Fibroblast of lung (primary cell): ENCODE results near the gene RIN1. TPM values are rescaled to one million over a fixed set of nuclear protein-coding genes. Genes with fewer than 3 reads are reported as not detected.

ENCODE experiments used
- DNase-seq, 2 donors: peaks; one replicate each; pipeline versions ENCODE4 v3.0.0 to v3.0.0-alpha.2; 2010; ENCODE audit warnings: low read depth in 2 of 2
- H2AFZ ChIP-seq: 2 replicates; pipeline ENCODE4 v1.5.1; 2012; ENCODE audit warnings: low read length, control low read depth, inconsistent platforms
- H3K27ac ChIP-seq: 2 replicates; pipeline ENCODE4 v1.5.1; 2011; ENCODE audit warnings: low read length, control low read depth; ENCODE audit not compliant: insufficient read depth
- H3K27me3 ChIP-seq: 2 replicates; pipeline ENCODE4 v1.5.1; 2011; ENCODE audit warnings: mild to moderate bottlenecking, low read length; ENCODE audit not compliant: control insufficient read depth, insufficient read depth
- H3K36me3 ChIP-seq: 2 replicates; pipeline ENCODE4 v1.5.1; 2011; ENCODE audit warnings: low read length; ENCODE audit not compliant: control insufficient read depth, insufficient read depth
- H3K4me1 ChIP-seq: 2 replicates; pipeline ENCODE4 v1.5.1; 2011; ENCODE audit warnings: low read length; ENCODE audit not compliant: control insufficient read depth, insufficient read depth; ENCODE audit errors: extremely low read depth
- H3K4me2 ChIP-seq: 2 replicates; pipeline ENCODE4 v1.5.1; 2011; ENCODE audit warnings: low read length, control low read depth; ENCODE audit not compliant: insufficient read depth; ENCODE audit errors: extremely low read depth
- H3K4me3 ChIP-seq, 4 experiments: fragments of 200-600 bp in 1 of 4; sonication (generic) in 1 of 4; replicated peaks in 1 of 4; 2 replicates each; pipeline ENCODE4 v1.5.1; 2011 to 2016; ENCODE audit warnings: low read length in 4 of 4, low read depth in 3 of 4, mild to moderate bottlenecking in 3 of 4, control low read depth in 2 of 4, inconsistent platforms in 1 of 4, mixed read lengths in 1 of 4; ENCODE audit not compliant: insufficient read depth in 1 of 4; ENCODE audit errors: control extremely low read depth in 1 of 4
- H3K79me2 ChIP-seq: 2 replicates; pipeline ENCODE4 v1.5.1; 2012; ENCODE audit warnings: mild to moderate bottlenecking, low read length, inconsistent platforms; ENCODE audit not compliant: control insufficient read depth, insufficient read depth
- H3K9ac ChIP-seq: 2 replicates; pipeline ENCODE4 v1.5.1; 2011; ENCODE audit warnings: mild to moderate bottlenecking, low read length, control low read depth; ENCODE audit not compliant: insufficient read depth
- H3K9me3 ChIP-seq: 2 replicates; pipeline ENCODE4 v1.5.1; 2012; ENCODE audit warnings: low read depth, low read length; ENCODE audit not compliant: control insufficient read depth, insufficient read depth
- H4K20me1 ChIP-seq: 2 replicates; pipeline ENCODE4 v1.5.1; 2011; ENCODE audit warnings: low read length; ENCODE audit not compliant: control insufficient read depth, insufficient read depth; ENCODE audit errors: extremely low read depth
- EZH2 ChIP-seq: IDR thresholded peaks from 2 replicates; pipeline ENCODE4 v1.5.1; 2012; ENCODE audit warnings: low read length, control low read depth, mild to moderate bottlenecking; ENCODE audit errors: missing control alignments
- polyA plus RNA-seq, 2 donors: library from polyadenylated mRNA; depleted of rRNA in 1 of 2; stranded (reverse) in 1 of 2; unstranded in 1 of 2; fragments of >200 nt; gene quantifications; 2 replicates each; pipeline ENCODE4 v1.2.1, GENCODE V29; 2011 to 2012; ENCODE audit warnings: missing spikeins in 1 of 2
- total RNA-seq: library from RNA; depleted of rRNA; stranded (reverse); fragments of >200 nt; gene quantifications from 2 replicates; pipeline ENCODE4 v1.2.1, GENCODE V29; 2014
- TF ChIP-seq, protein P1 (sequence below), 2 donors: IDR thresholded peaks in 1 of 2; conservative IDR thresholded peaks in 1 of 2; 1 replicate in 1 of 2; 2 replicates in 1 of 2; pipeline ENCODE4 v1.5.1; 2011 to 2012; ENCODE audit warnings: low read length in 2 of 2, control low read depth in 1 of 2, inconsistent platforms in 1 of 2, low read depth in 1 of 2, mild to moderate bottlenecking in 1 of 2

Gene RIN1
- total and polyA plus RNA-seq, 2 donors (not counting 1 experiment from before 2014, with no cell fraction given): 6.3 to 22.1 TPM

DNA sequence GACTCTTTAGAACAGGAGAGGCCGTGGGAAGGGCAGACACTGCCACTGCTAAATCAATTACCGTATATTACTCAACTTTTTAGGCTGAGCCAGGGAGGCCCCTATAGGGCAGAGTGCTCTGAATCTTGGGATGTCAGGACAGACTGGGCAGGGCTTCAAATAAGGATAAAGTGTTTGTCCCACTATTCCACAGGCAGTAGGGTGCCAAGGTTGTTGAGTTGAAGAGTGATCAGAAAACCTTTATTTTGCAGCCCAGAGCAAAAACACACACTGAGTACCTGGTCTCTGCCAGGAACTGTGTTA lies 12.8 kb upstream of the RIN1 start:
- Histone ChIP-seq H2AFZ (no peak overlapping the region), H3K9ac (no peak overlapping the region), H4K20me1 (no peaks in the 10 kb centered on the region), H3K4me1 (peaks cover 16% of the 10 kb centered on the region), H3K27ac (no peak overlapping the region), H3K27me3 (no peaks in the 10 kb centered on the region), H3K36me3 (no peaks in the 10 kb centered on the region), H3K79me2 (peaks cover 8% of the 10 kb centered on the region), H3K4me2 (no peak overlapping the region), H3K9me3 (no peaks in the 10 kb centered on the region), H3K4me3 (no peak overlapping the region)
- TF ChIP-seq EZH2: no peak
- TF ChIP-seq, protein P1, sequence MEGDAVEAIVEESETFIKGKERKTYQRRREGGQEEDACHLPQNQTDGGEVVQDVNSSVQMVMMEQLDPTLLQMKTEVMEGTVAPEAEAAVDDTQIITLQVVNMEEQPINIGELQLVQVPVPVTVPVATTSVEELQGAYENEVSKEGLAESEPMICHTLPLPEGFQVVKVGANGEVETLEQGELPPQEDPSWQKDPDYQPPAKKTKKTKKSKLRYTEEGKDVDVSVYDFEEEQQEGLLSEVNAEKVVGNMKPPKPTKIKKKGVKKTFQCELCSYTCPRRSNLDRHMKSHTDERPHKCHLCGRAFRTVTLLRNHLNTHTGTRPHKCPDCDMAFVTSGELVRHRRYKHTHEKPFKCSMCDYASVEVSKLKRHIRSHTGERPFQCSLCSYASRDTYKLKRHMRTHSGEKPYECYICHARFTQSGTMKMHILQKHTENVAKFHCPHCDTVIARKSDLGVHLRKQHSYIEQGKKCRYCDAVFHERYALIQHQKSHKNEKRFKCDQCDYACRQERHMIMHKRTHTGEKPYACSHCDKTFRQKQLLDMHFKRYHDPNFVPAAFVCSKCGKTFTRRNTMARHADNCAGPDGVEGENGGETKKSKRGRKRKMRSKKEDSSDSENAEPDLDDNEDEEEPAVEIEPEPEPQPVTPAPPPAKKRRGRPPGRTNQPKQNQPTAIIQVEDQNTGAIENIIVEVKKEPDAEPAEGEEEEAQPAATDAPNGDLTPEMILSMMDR (conservative IDR thresholded peaks at IDR 0.05 in 1 of 2, IDR thresholded peaks at IDR 0.05 in 1 of 2; ENCODE audit: low read depth in 1 of 2, low read length in 2 of 2): no peak
- DNase-seq: no peak

GRCh38 chr11:66347425-66348276 lies 11.4 kb upstream of the RIN1 start, which contains the start of gene B4GAT1:
Gene B4GAT1, minus strand, starts transcription at chr11:66347629. Its CDS starts 84 bp downstream, at chr11:66347545.
- H3K27ac ChIP-seq: peak within 1 kb of the TSS; percentile 73
- H3K9me3 ChIP-seq: no peaks in the 10 kb centered on the region
- H3K79me2 ChIP-seq: peaks cover 20% of the 10 kb centered on the region
- DNase-seq: peak; percentile 89 to 95
- peak within 1 kb of the TSS; percentile 96 for H2AFZ ChIP-seq
- no peaks in the 10 kb centered on the region for H4K20me1 ChIP-seq
- H3K4me1 ChIP-seq: peaks cover 22% of the 10 kb centered on the region
- no peaks in the 10 kb centered on the region for H3K27me3 ChIP-seq
- H3K36me3 ChIP-seq: no peaks in the 10 kb centered on the region
- peak within 1 kb of the TSS; percentile 81 to 95 (median 86) for H3K4me3 ChIP-seq
- TF ChIP-seq, protein P1 (conservative IDR thresholded peaks at IDR 0.05 in 1 of 2, IDR thresholded peaks at IDR 0.05 in 1 of 2; ENCODE audit: low read depth in 1 of 2, low read length in 2 of 2): no peak
- TF ChIP-seq EZH2: no peak
- H3K4me2 ChIP-seq: peak within 1 kb of the TSS; percentile 98
- H3K9ac ChIP-seq: peak within 1 kb of the TSS; percentile 74

DNA sequence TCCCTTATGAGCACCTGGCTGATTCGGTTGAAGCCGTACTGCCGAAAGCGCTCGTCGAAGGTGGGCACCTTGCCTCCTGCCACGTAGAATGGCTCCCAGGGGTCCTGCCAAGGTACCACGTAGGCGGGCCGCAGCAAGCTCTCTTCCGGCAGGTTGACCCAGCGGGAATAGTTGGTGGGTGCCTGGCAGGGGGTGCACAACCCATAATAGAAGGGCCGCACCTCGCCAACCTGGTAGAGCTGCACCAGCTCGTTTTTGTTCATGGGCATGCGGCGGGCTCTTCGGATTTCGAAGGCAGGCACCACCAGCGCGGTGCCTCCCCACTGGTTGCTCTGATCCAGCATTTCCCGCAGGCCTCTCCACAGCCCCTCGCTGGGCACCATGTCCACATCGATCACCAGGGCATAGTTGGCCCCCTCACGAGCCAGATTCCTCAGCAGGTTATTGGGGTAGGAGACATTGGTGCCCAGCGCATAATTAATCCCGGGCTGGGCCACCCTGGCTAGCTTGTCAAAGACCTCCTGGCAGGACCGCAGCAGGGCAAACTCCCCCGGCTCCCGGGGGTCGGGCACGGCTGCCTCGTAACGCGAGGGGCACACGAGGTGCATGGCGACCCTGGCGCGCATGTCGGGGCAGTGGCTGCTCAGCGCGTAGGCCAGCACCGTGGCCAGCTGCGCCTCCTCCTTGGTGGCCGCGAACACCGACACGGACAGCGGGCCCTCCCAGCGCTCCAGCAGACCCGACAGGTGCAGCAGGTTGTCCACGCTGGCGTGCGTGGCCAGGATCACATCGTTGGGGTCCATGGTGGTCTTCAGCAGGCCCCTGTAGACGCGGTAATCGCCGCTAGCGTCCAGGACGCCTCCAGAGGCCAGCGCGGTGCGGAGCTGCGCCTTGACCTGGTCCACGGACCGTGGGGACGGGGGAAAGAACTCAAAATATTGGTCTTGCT lies 10.5 kb upstream of the RIN1 start:
- TF ChIP-seq, protein P1 (conservative IDR thresholded peaks at IDR 0.05 in 1 of 2, IDR thresholded peaks at IDR 0.05 in 1 of 2; ENCODE audit: low read depth in 1 of 2, low read length in 2 of 2): no peak
- no peak for TF ChIP-seq EZH2
- no peaks in the 10 kb centered on the region for H3K27me3 ChIP-seq
- H3K9me3 ChIP-seq: no peaks in the 10 kb centered on the region
- H3K4me1 ChIP-seq: peaks cover 22% of the 10 kb centered on the region
- peak overlapping the region; percentile 98 for H3K4me2 ChIP-seq
- peak overlapping the region; percentile 80 to 95 (median 83) for H3K4me3 ChIP-seq
- H2AFZ ChIP-seq: peak overlapping the region; percentile 96
- peaks cover 4% of the 10 kb centered on the region for H3K36me3 ChIP-seq
- peak overlapping the region; percentile 74 for H3K9ac ChIP-seq
- H3K27ac ChIP-seq: peak overlapping the region; percentile 61
- H3K79me2 ChIP-seq: peaks cover 22% of the 10 kb centered on the region
- no peaks in the 10 kb centered on the region for H4K20me1 ChIP-seq
- no peak for DNase-seq
